Erythroblast (primary cell): ENCODE results near the gene LDLRAD4.

ENCODE experiments used
- DNase-seq, 2 experiments: peaks; one replicate each; lab custom pipeline; 2025; lab: John Stamatoyannopoulos, UW
- GATA1 ChIP-seq: IDR thresholded peaks from 2 replicates; pipeline ENCODE4 v1.6.1; 2011; ENCODE audit warnings: low read depth, mild to moderate bottlenecking, control low read depth, low read length, moderate library complexity
- POLR2A ChIP-seq: IDR thresholded peaks from 2 replicates; pipeline ENCODE4 v1.6.1; 2011; ENCODE audit warnings: mild to moderate bottlenecking, low read length

The LDLRAD4 gene

DNA sequence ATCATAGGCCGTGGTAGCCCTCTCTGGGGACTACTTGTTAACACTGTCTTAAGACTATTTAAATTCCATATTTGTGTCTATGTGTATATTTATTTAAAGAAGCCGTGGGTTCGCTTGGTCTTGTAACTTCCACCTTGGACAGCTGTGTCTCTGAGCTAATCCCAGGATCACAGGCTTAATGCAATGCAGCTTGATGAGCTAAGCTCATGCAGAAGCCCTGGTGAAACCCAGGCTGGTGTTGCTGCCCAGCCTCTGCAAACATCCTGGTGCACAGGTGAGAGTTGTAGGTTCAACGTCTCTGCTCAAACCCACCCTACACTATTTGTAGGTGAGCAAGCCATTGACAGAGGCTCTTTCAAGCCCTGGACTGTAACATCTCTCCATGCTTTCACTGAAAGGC lies 296.0 kb downstream of the LDLRAD4 start:
- TF ChIP-seq GATA1 (no peak), POLR2A (no peak)
- no peak for DNase-seq

DNA sequence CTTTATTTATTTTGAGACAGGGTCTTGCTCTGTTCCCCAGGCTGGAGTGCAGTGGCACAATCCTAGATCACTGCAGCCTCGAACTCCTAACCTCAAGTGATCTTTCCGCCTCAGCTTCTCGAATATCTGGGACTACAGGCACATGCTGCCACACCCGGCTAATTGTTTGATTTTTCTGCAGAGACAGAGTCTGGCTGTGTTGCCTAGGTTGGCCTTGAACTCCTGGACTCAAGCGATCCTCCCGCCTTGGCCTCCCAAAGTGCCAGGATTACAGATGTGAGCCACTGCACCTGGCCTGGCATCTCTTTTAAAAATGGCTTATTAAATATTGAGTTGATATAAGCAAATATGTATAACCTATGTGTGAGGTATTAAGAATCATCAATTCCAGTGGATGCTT lies 298.3 kb downstream of the LDLRAD4 start:
- no peak for TF ChIP-seq POLR2A
- no peak for TF ChIP-seq GATA1
- DNase-seq, result no peak

DNA sequence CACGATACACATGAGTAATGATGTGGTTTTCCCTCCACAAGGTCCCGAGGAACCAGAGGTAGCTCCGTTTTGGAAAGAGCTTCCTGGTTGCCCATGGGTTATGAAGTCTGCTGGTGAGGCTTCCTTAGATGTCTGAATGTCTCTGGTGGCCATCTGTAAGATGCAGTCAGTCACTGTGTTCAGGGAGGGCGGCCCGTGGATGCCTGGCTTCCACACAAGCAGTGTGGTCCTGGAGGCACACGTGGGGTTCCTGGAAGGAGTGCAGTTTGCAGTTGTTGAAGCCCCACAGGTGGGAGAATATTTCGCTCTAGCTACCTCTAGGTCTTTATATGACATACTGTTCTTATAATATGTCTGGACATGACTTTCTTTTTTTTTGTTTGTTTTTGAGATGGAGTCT lies 298.8 kb downstream of the LDLRAD4 start:
- no peak for DNase-seq
- TF ChIP-seq POLR2A (no peak), GATA1 (no peak)

DNA sequence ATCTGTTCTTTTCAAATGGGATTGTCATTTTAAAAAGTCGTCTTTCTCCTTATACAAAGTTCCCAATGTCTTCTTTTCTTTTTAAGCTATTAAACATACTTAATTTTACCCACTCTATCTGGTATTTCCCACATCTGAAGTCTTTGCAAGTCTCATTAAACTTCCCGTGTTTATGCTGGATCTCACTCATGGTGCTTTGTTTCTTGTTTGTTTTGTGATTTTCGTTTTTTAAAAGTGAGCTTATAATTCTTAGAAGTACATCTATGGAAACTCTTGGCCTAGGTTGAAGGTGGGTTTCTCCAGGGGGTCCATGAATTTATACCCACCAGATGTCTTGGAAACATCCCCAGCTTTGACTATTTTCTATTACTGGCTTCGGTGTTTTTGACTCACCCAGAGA lies 299.8 kb downstream of the LDLRAD4 start:
- DNase-seq, result no peak
- TF ChIP-seq POLR2A, result no peak
- no peak for TF ChIP-seq GATA1

DNA sequence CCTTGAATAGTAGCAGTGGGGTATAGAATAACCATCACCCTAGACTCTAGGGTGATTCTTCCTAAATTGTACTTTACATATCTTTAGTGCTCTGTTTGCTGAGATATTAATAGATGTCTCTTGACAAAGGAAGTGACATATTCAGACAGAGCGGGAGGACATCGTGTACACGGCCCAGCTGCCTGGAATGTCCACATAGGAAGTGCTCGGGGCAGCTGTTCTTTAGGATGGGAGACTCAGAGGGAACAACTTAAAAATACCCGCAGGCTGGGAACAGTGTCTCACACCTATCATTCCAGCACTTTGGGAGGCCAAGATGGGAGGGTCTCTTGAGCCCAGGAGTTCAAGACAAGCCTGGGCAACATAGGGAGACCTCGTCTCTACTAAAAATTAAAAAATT lies 301.7 kb downstream of the LDLRAD4 start:
- no peak for DNase-seq
- no peak for TF ChIP-seq GATA1
- no peak for TF ChIP-seq POLR2A

DNA sequence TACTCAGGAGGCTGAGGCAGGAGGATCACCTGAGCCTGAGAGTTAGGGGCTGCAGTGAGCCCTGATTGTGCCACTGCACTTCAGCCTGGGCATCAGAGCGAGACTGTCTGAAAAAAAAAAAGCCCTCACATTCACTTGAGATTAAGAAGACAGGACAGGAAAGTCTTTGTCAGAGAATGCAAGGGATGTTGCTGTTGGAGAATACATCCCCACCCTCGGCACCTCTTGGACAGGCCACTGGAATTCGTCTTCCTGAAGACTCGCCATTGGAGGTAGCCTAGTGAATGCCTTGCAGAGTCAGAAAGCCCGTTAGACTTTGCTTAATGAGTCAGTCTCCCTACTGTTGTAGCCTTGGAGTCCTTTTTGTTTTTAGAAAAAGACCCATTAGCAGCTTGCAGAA lies 302.2 kb downstream of the LDLRAD4 start:
- TF ChIP-seq POLR2A (no peak), GATA1 (no peak)
- DNase-seq, result no peak

DNA sequence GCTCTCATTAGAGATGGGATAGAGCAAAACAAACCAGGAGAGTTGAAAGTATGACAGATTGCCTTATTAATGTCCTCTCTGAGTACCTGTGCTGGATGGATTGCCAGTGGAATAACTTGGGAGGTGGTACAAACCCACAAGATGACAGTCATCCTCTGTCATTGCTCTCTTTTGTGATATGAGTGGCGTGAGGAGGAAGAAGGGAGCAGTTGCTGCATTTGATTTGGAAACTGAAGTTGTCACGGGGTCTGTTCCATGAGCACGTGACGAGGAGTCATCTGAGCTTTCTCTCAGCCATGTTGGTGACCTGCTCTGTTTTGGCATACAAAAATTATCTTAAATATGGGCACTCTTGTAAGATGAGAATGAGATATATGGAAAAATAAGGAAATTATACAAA lies 302.9 kb downstream of the LDLRAD4 start:
- no peak for DNase-seq
- no peak for TF ChIP-seq GATA1
- no peak for TF ChIP-seq POLR2A

DNA sequence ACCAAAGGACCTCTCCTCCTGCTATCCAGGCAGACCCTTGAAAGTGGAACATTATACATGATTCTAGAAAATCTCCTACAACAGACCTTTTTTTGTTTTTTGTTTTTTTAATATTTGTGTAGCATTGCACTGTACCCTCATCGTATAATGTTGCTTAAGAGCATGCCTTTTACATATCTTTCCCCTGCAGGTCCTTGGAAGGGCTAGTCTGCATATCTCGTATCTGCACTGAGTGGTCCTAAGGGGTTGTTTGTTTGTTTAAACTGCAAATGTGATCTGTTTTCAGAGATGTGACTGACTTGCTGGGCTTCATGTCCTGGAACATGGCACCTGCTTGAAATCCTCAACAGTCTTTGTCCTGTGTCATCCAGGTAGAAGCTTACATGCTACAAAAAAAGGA lies 303.7 kb downstream of the LDLRAD4 start:
- no peak for TF ChIP-seq GATA1
- TF ChIP-seq POLR2A, result no peak
- peak; percentile 27 to 51 for DNase-seq

DNA sequence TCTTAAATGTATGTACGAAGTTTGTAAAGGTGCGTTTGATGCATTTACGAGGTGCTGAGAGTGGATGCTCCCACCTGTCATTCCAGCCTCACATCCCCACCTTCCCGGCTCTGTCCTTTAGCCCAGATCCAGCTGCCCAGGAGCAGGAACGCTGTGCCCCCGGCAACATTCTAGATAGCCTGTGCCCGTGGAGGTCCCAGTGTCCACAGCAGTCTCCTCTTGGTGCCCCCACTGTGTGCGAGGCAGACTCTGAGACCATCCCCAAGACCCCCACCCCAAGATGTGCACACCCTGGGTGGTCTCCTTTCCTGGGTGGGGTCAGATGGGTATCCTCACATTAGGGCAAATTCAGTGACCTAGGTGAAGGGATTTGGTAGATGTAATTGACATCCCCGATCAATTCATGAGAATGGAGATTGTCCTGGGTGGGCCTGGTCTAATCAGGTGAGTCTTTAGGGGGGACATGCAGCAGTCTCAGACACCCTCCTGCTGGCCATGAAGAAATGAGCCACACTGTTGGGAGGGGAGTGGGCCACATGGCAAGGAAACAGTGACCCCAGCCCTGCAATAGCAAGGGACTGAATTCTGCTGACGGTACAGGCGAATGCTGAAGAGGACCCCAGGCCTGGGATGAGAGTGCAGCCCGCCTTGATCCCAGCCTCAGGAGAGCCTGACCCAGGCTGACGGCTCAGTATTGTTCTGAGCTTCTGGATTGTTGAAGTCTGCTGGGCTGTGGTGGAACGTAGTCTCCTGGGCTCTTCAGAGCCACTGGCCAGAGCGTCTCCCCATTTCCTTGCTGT lies 304.5 kb downstream of the LDLRAD4 start:
- DNase-seq, result no peak
- TF ChIP-seq POLR2A (no peak), GATA1 (no peak)

DNA sequence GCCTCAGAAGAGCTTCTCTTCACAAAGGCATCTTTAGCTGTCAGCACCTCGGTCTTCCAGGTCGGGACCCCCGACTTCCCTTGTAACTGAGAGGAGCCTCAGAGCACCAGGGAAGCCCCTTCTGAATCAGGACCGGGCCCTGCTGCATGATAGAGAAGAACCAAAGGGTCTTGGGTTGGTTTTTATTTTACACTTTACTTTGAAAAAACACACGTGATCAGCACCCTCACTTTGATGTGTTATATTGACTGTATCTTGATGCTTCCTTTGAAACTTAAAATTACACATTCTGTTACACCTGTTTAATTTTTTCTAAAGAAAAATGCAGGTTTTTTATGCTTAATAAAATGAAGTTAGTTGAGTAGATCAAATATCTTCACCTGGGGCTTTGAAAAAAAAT lies 305.5 kb downstream of the LDLRAD4 start:
- TF ChIP-seq GATA1 (no peak), POLR2A (no peak)
- DNase-seq, result no peak

DNA sequence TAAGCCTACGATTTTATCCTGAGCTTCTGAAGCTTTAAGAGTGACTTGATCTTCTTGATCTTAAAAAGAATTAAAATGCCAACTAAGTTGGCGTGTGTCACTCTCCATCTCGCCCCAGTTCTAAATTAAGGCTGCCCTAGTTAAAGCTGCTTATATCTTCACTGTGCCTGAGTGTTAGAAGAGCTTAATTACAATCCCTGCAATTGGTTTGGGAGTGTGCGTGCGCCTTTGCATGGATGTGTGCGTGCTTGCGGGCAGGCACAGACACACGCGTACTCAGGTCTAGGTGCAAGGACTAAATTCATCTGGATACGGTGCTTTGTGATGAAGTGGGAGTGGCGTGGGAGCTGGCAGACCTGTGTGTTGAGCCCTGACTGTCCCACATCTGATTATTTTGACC lies 306.3 kb downstream of the LDLRAD4 start:
- DNase-seq, result no peak
- TF ChIP-seq POLR2A (no peak), GATA1 (no peak)

DNA sequence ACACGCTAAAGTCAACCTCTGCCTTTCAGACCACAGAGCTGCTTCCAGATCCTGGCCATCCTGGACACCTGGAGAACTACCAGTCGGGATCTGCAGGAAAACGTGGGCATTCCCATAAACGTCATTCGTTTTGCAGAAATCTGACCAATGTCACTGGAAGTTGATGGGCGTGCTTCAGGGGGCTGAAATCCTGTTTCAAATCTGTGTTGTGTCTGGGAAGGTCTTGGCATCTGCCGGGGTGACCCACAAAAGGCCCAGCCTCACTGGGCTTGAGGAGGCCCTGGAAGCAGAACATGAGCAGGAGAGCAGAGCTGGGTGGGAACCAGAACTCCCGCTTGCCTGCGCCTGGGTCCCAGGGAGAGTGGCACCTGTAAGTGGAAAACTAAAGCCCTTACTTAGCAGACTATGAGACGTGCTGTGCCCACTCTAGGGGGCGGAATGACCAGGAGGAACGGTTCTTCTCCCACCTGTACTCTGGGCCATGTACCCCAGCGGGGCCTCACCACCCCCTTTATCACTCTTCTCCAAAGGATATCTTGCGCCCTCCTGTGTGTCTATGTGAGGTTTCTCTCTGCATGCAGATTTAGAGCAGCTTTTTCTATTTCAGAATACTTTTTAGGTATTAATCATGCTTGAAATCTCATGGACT lies 306.9 kb downstream of the LDLRAD4 start:
- no peak for TF ChIP-seq GATA1
- no peak for TF ChIP-seq POLR2A
- no peak for DNase-seq

DNA sequence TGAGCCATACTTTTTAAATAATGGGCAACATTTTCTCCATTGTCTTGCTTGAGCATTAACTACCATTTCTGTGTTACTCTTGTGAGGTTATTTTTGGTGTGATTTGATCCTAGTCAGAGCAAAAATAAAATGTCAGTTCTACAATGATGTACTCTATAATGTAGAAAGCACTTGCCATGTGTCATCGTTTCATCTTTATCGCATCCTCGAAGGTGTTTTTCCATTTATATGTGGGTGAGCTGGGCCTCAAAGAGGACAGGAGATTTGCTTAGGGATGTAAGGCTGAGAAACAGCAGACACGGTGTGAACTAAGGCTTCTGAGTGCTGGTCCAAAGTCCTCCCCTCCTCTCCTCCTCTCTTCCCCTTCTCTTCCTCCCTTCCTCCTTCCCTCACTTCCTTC lies 308.0 kb downstream of the LDLRAD4 start:
- no peak for DNase-seq
- TF ChIP-seq POLR2A (no peak), GATA1 (no peak)

DNA sequence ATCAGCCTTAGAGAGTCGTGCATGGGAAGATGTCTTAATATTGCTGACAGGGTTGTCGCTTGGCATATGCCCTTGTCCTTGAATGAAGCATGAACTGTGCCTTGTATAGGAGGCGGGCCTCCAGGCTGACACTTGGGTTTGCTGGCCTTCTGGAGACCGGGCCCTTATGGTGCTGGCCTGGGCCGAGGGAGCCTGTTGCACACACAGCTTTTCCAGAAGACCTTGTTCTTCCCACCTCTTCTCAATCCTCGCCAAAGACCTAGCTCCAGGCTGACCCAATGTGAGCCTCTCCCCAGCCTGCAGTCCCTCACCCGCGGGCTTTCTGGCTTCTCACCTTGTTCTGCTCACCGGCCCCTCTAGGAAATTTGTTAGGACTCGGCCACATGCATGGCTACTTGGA lies 308.7 kb downstream of the LDLRAD4 start:
- no peak for DNase-seq
- TF ChIP-seq GATA1, result no peak
- TF ChIP-seq POLR2A, result no peak

DNA sequence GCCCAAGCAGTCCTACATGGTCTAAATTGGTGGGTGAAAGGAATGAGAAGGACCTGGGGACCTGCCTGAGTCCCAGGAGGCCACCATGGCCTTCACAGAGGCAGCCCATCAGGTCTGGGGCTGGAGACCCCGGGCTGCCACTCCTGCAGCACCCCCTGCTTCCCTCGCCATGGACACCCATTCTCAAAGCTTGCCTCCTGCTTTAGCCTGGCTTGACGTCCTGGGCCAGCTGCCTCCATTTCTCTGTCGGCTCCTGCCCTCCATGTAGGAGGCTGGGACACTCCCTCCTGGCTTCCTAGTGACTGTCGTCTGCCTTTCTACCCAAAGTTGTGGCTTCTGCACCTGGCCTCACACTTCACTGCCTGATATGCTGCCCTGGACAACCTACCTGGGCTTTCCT lies 309.2 kb downstream of the LDLRAD4 start:
- no peak for DNase-seq
- TF ChIP-seq POLR2A (no peak), GATA1 (no peak)

DNA sequence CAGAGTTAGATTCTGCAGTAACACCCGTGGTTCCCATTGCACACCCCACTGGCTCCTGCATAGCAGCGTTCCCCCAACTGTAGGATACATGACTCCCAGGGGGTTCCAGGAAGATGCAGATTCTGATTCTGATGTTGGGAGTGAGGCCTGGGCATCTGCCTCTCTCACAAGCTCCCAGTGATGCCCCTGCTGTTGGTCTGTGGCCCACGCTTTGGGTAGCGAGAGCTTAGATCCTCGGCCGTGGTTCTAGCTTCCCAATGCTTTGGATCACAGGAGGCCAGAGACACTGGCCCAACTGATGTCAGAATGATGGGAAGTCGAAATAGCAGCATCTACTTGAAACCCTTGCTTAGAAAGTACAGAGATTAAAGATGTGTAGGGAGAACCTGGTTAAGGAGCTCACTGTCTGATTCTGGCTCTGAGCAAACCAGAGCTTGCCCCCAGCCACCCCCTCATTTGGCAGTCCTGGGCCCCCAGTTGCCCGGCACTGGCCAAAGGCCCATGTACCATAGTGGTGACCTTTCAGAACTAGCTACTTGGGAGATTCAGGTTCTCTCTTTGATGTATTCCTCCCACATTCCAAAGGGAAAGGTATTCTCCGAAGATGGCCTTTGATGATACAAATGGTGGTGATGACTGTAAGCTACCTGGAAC lies 310.3 kb downstream of the LDLRAD4 start:
- no peak for DNase-seq
- no peak for TF ChIP-seq POLR2A
- TF ChIP-seq GATA1, result no peak
